GM23338 (cell line): ENCODE measurements around the gene PPFIA1.
"Not testable (repeated sequence)": the region's sequence is repeated elsewhere in the genome, so short reads cannot be mapped to it uniquely, and the experiment has no call there.

Source experiments
- CREB1 ChIP-seq: fragments of 250-450 bp; sonication (Bioruptor Pico); IDR thresholded peaks from 2 replicates; pipeline ENCODE4 v1.5.0; 2020; ENCODE audit warnings: low read depth, mild to moderate bottlenecking, moderate library complexity
- CTCF ChIP-seq, 2 experiments: fragments of 200-600 bp in 1 of 2; sonication (generic) in 1 of 2; conservative IDR thresholded peaks; 2 replicates each; pipeline versions ENCODE4 v1.5.1 to v1.6.1; 2016 to 2017; ENCODE audit warnings: antibody characterized with exemption in 2 of 2, low read depth in 2 of 2, mild to moderate bottlenecking in 2 of 2, moderate library complexity in 1 of 2
- EZH2 ChIP-seq: fragments of 200-600 bp; sonication (generic); IDR thresholded peaks from one replicate; pipeline ENCODE4 v1.8.0; 2017; ENCODE audit warnings: antibody characterized with exemption, mild to moderate bottlenecking, low read depth; ENCODE audit not compliant: unreplicated experiment
- JUNB ChIP-seq: IDR thresholded peaks from one replicate; pipeline ENCODE4 v1.6.1; 2016; ENCODE audit warnings: antibody characterized with exemption; ENCODE audit not compliant: unreplicated experiment
- POLR2AphosphoS5 ChIP-seq: IDR thresholded peaks from 2 replicates; pipeline ENCODE4 v1.6.1; 2016; ENCODE audit warnings: antibody characterized with exemption, low read depth
- REST ChIP-seq: IDR thresholded peaks from one replicate; pipeline ENCODE4 v1.6.1; 2018; ENCODE audit warnings: antibody characterized with exemption; ENCODE audit not compliant: unreplicated experiment
- ZNF331 ChIP-seq: fragments of 250-450 bp; sonication (Bioruptor Pico); IDR thresholded peaks from 2 replicates; pipeline ENCODE4 v1.5.0; 2020; ENCODE audit warnings: low read depth, mild to moderate bottlenecking, moderate library complexity
- ZNF462 ChIP-seq: fragments of 250-450 bp; sonication (Bioruptor Pico); IDR thresholded peaks from 2 replicates; pipeline ENCODE4 v1.5.0; 2020; ENCODE audit warnings: mild to moderate bottlenecking, moderate library complexity

- TF ChIP-seq CTCF (conservative IDR thresholded peaks at IDR 0.05; ENCODE audit: low read depth in 2 of 2): peak in 1 of 2 experiments; percentile 26; a peak in 1 of 4 replicates
- TF ChIP-seq POLR2AphosphoS5; EZH2; ZNF462 (CRISPR knock-in tag); REST; CREB1; JUNB; ZNF331: not testable (repeated sequence)
These were observed 60.9 kb downstream of the PPFIA1 start for GRCh38 chr11:70331320-70331843.
